ENCODE results near the gene EIF4G3. TPM values are rescaled to one million over a fixed set of nuclear protein-coding genes. Genes with fewer than 3 reads are reported as not detected.

Gene EIF4G3
- total and polyA plus RNA-seq, 3 experiments from 2014 or later: 13.0 to 51.3 (median 46.8) TPM

DNA sequence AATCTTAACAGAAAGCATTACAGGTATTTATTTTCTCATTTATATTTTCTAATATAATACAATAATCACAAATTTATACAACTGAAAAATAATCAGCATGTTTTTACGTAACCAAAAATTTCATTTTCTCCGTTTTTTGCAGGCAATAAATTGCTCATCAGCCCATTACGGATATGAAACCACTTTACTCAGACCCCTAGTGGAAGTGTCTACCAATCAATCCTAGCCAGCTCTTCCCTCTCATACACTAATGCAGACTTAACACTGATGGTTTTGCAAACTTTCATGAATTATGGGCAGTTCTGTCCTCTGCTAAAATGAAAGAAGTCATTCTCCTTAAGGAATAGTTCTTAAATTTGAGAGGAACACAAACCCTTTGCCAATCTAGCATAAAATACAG is 124.7 kb downstream of the EIF4G3 start:
- Histone ChIP-seq H3K4me1 (ENCODE audit: insufficient read depth, low read length) (no peaks in the 10 kb centered on the region), H3K9me3 (ENCODE audit: low read length) (no peaks in the 10 kb centered on the region), H3K27me3 (ENCODE audit: insufficient read depth, low read length, poor library complexity, severe bottlenecking) (no peaks in the 10 kb centered on the region), H3K36me3 (ENCODE audit: insufficient read depth, low read length) (no peaks in the 10 kb centered on the region), H3K27ac (ENCODE audit: low read depth, low read length) (no peak overlapping the region), H3K4me3 (ENCODE audit: low read length) (no peak overlapping the region)
- Mint-ChIP-seq H3K4me3 (no peak overlapping the region), H3K27ac (no peak overlapping the region), H3K9me3 (no peaks in the 10 kb centered on the region), H3K4me1 (no peaks in the 10 kb centered on the region), H3K27me3 (no peaks in the 10 kb centered on the region), H3K36me3 (peaks cover 7 to 14% (median 12%) of the 10 kb centered on the region in 3 donors)
- ChIA-PET POLR2A (no interaction called here), CTCF (no interaction called here)
- no peak for DNase-seq

DNA sequence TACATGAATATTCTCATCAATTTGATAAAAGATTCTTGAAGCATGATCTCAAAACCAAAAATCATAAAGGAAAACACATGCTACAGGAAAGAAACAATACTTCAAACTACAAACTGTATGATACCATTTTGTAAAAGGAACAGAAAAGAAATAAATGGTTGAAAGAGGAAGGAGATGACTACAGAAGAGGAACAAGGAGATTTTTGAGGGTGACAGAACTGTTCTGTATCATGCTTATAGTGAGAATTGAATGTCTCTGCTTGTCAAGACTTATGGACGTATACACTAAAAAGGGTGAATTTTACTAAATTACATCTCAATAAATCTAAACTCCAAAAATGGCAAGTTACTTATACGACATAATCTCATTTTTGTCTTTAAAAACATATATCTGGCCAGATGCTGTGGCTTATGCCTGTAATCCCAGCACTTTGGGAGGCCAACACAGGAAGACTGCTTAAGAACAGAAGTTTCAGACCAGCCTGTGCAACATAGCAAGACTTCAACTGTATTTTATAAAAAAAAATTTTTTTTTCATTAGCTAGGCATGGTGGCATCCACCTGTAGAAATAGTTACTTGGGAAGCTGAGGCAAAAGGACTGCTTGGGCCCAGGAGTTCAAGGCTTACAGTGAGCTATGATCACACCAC is 125.4 kb downstream of the EIF4G3 start:
- no peaks in the 10 kb centered on the region for H3K4me1 Mint-ChIP-seq
- POLR2A ChIA-PET: no interaction called here
- peak overlapping the region in 1 of 8 donors; percentile 54 for H3K27ac Mint-ChIP-seq
- no peaks in the 10 kb centered on the region for H3K9me3 Mint-ChIP-seq
- H3K36me3 ChIP-seq (ENCODE audit: insufficient read depth, low read length): no peaks in the 10 kb centered on the region
- no peaks in the 10 kb centered on the region for H3K27me3 ChIP-seq (ENCODE audit: insufficient read depth, low read length, poor library complexity, severe bottlenecking)
- H3K27ac ChIP-seq (ENCODE audit: low read depth, low read length): no peak overlapping the region
- peaks cover 7 to 14% (median 12%) of the 10 kb centered on the region in 3 donors for H3K36me3 Mint-ChIP-seq
- no peaks in the 10 kb centered on the region for H3K4me1 ChIP-seq (ENCODE audit: insufficient read depth, low read length)
- no peaks in the 10 kb centered on the region for H3K27me3 Mint-ChIP-seq
- no peak overlapping the region for H3K4me3 Mint-ChIP-seq
- H3K9me3 ChIP-seq (ENCODE audit: low read length): no peaks in the 10 kb centered on the region
- CTCF ChIA-PET: no interaction called here
- DNase-seq: no peak
- no peak overlapping the region for H3K4me3 ChIP-seq (ENCODE audit: low read length)

DNA sequence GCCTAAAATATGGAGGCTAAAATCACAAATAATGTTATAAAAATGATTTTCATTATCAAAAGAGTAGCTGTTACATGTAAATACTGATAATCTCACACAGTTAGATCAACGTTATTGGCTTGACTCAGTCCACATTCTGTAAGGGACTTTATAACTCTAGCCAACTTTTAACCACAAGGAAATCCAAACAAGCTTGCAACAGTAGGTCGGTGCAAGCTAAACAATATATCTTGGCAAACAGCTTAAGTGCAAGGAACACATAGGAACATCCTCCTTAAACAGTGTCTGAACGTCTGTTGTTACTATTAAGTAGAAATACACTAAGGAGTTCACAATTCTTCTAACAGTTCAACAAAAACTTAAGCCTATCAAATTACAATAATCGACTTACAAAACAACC is 126.7 kb downstream of the EIF4G3 start:
- ChIA-PET CTCF (no interaction called here), POLR2A (no interaction called here)
- Mint-ChIP-seq H3K27me3 (no peaks in the 10 kb centered on the region), H3K36me3 (peaks cover 7 to 14% (median 12%) of the 10 kb centered on the region in 3 donors), H3K9me3 (no peaks in the 10 kb centered on the region), H3K4me3 (no peak overlapping the region), H3K4me1 (no peaks in the 10 kb centered on the region), H3K27ac (peak overlapping the region in 1 of 8 donors; percentile 27)
- Histone ChIP-seq H3K27me3 (ENCODE audit: insufficient read depth, low read length, poor library complexity, severe bottlenecking) (no peaks in the 10 kb centered on the region), H3K27ac (ENCODE audit: low read depth, low read length) (no peak overlapping the region), H3K4me3 (ENCODE audit: low read length) (no peak overlapping the region), H3K4me1 (ENCODE audit: insufficient read depth, low read length) (no peaks in the 10 kb centered on the region), H3K9me3 (ENCODE audit: low read length) (no peaks in the 10 kb centered on the region), H3K36me3 (ENCODE audit: insufficient read depth, low read length) (no peaks in the 10 kb centered on the region)
- DNase-seq: no peak

DNA sequence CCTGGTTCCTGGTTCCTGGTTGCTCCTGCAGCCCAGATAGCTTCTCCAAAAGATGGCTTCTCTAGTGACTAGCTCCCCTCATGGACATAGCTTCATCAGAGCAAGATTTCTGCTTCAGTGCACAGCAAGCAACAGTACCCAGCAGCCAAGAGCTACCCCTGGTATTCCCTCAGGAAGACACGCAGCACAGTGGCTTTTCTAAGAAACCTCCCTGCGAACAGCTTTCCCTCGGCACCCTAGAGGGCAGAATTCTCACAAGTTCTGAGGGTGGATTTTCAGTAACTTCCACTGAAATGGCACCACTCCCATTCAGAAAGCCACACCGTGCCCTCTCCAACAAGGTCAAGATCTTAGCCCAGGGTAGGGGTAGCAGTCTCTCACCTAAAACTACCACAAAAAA is 128.2 kb downstream of the EIF4G3 start:
- Histone ChIP-seq H3K27me3 (ENCODE audit: insufficient read depth, low read length, poor library complexity, severe bottlenecking) (no peaks in the 10 kb centered on the region), H3K27ac (ENCODE audit: low read depth, low read length) (no peak overlapping the region), H3K4me3 (ENCODE audit: low read length) (no peak overlapping the region), H3K9me3 (ENCODE audit: low read length) (no peaks in the 10 kb centered on the region), H3K4me1 (ENCODE audit: insufficient read depth, low read length) (no peaks in the 10 kb centered on the region), H3K36me3 (ENCODE audit: insufficient read depth, low read length) (no peaks in the 10 kb centered on the region)
- DNase-seq: no peak
- CTCF ChIA-PET: no interaction called here
- Mint-ChIP-seq H3K36me3 (peaks cover 7 to 14% (median 12%) of the 10 kb centered on the region in 3 donors), H3K27ac (no peak overlapping the region), H3K9me3 (no peaks in the 10 kb centered on the region), H3K4me1 (no peaks in the 10 kb centered on the region), H3K27me3 (no peaks in the 10 kb centered on the region), H3K4me3 (no peak overlapping the region)
- POLR2A ChIA-PET: no interaction called here

DNA sequence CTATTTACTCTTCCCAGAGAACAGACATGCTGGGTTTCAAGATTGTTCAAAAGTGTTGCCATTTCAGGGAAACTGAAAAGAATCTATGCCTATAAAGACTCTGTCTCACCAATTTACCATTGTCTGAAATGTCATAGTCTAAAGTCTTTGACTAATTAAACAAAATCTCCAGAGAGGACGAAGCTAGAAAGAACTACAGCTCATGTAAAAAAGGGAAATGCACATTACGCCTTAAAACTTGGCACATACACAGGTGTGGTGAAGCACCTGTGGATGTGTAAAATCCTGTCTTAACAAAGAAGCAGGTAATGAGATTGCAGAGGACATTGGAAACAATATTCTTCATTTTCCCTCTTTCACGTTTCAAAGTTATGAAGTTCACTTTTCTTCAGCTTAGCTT is 130.6 kb downstream of the EIF4G3 start:
- no peak overlapping the region for H3K27ac ChIP-seq (ENCODE audit: low read depth, low read length)
- no peak overlapping the region for H3K27ac Mint-ChIP-seq
- POLR2A ChIA-PET: no interaction called here

DNA sequence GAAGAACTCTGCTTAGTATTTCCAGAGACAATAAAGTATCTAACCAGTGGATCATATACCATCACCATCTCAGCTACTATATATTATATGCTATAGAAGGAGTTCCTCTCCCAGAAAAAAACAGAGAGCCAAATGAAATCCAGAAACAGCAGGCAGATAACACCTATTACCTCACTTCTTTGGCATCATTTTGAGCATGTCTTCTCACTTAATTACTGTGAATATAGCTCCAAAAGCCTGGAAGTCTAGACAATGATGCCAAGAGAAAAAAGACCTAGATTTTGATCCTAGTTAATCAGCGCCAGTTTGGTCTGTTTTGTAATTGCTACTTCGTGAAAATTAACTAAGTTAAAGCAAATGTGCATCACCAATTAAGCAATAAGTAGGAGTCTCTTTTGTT is 131.3 kb downstream of the EIF4G3 start:
- POLR2A ChIA-PET: interaction anchor here (0.6 kb wide), 1 partner anchor 113 kb away, joined by 3 read pairs; no protein-coding TSS in a partner anchor
- H3K27ac Mint-ChIP-seq: no peak overlapping the region

More for the DNA sequence above, 130.6 kb downstream of the EIF4G3 start:
- H3K4me1 ChIP-seq (ENCODE audit: insufficient read depth, low read length): no peaks in the 10 kb centered on the region
- DNase-seq: no peak
- Mint-ChIP-seq H3K4me3 (no peak overlapping the region), H3K9me3 (no peaks in the 10 kb centered on the region), H3K4me1 (no peaks in the 10 kb centered on the region), H3K36me3 (peaks cover 7 to 21% (median 12%) of the 10 kb centered on the region in 3 donors), H3K27me3 (no peaks in the 10 kb centered on the region)
- H3K36me3 ChIP-seq (ENCODE audit: insufficient read depth, low read length): no peaks in the 10 kb centered on the region
- H3K4me3 ChIP-seq (ENCODE audit: low read length): no peak overlapping the region
- H3K9me3 ChIP-seq (ENCODE audit: low read length): no peaks in the 10 kb centered on the region
- CTCF ChIA-PET: no interaction called here
- H3K27me3 ChIP-seq (ENCODE audit: insufficient read depth, low read length, poor library complexity, severe bottlenecking): no peaks in the 10 kb centered on the region

DNA sequence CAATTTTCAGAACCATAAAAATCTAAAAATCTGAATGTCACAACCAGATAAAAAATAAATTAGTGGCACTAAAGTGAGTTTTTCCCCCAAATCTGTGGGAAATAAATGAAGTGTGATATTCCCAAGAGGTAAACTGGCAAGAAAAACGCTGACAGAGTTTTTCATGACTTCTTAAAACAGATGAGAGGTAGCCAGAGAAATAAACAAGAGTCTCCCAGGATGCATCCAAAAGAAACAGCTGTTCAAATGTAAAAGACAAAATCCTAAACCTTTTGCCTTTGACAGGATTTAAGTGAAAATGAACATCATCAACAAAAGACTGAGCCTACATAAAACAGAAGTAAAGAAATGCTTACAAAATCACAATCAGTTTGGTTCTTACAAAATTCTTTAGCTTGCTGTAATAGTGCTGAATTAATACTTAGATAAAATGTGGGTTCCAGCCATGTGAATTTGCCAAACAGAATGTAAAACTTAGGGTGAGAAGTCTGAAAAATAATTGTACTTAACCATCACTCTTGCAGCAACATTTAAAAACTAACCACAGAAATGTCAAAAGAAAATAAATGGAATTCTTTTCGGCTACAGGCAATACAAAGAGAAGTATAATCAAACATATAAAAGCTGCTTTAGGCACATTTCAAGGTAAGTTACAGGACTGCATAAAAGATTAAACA is 133.6 kb downstream of the EIF4G3 start:
- Mint-ChIP-seq H3K36me3 (peaks cover 0 to 7% (median 3%) of the 10 kb centered on the region in 3 donors), H3K27me3 (no peaks in the 10 kb centered on the region), H3K9me3 (no peaks in the 10 kb centered on the region), H3K27ac (peak overlapping the region in 1 of 8 donors; percentile 69), H3K4me1 (peaks cover 0 to 5% (median 0%) of the 10 kb centered on the region in 3 donors), H3K4me3 (no peak overlapping the region)
- H3K4me1 ChIP-seq (ENCODE audit: insufficient read depth, low read length): no peaks in the 10 kb centered on the region
- CTCF ChIA-PET: no interaction called here
- no peaks in the 10 kb centered on the region for H3K27me3 ChIP-seq (ENCODE audit: insufficient read depth, low read length, poor library complexity, severe bottlenecking)
- POLR2A ChIA-PET: interaction anchor here (0.6 kb wide), 1 partner anchor 139 kb away, joined by 4 read pairs; no protein-coding TSS in a partner anchor
- no peak overlapping the region for H3K4me3 ChIP-seq (ENCODE audit: low read length)
- no peaks in the 10 kb centered on the region for H3K36me3 ChIP-seq (ENCODE audit: insufficient read depth, low read length)
- no peak overlapping the region for H3K27ac ChIP-seq (ENCODE audit: low read depth, low read length)
- DNase-seq: no peak
- no peaks in the 10 kb centered on the region for H3K9me3 ChIP-seq (ENCODE audit: low read length)

More for the DNA sequence above, 131.3 kb downstream of the EIF4G3 start:
- CTCF ChIA-PET: no interaction called here
- H3K36me3 Mint-ChIP-seq: peaks cover 5 to 18% (median 12%) of the 10 kb centered on the region in 3 donors
- Histone ChIP-seq H3K27me3 (ENCODE audit: insufficient read depth, low read length, poor library complexity, severe bottlenecking) (no peaks in the 10 kb centered on the region), H3K27ac (ENCODE audit: low read depth, low read length) (no peak overlapping the region), H3K36me3 (ENCODE audit: insufficient read depth, low read length) (no peaks in the 10 kb centered on the region), H3K9me3 (ENCODE audit: low read length) (no peaks in the 10 kb centered on the region), H3K4me1 (ENCODE audit: insufficient read depth, low read length) (no peaks in the 10 kb centered on the region), H3K4me3 (ENCODE audit: low read length) (no peak overlapping the region)
- no peaks in the 10 kb centered on the region for H3K9me3 Mint-ChIP-seq
- no peaks in the 10 kb centered on the region for H3K4me1 Mint-ChIP-seq
- no peaks in the 10 kb centered on the region for H3K27me3 Mint-ChIP-seq
- H3K4me3 Mint-ChIP-seq: no peak overlapping the region
- no peak for DNase-seq

DNA sequence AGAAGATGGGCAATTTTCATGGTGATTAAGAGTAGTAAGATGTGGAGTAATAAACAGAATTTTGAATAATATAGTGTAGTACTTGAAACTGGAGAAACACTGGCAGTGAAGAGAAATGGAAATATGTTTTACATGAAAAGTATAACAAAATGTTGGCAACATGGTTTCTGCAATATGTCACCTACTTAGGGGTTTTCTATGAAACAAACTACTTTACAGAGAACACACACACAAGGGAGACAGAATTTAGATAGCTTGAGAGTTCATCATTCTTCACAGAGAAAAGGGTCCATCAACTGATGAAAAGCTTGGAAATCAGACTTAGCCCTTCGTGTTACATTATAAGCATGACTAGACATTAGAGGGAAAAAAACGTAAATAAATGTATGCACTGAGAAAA is 135.2 kb downstream of the EIF4G3 start:
- ChIA-PET CTCF (no interaction called here), POLR2A (no interaction called here)
- no peak overlapping the region for H3K27ac ChIP-seq (ENCODE audit: low read depth, low read length)

More for the DNA sequence above, 135.2 kb downstream of the EIF4G3 start:
- Histone ChIP-seq H3K36me3 (ENCODE audit: insufficient read depth, low read length) (no peaks in the 10 kb centered on the region), H3K27me3 (ENCODE audit: insufficient read depth, low read length, poor library complexity, severe bottlenecking) (no peaks in the 10 kb centered on the region), H3K9me3 (ENCODE audit: low read length) (no peaks in the 10 kb centered on the region), H3K4me1 (ENCODE audit: insufficient read depth, low read length) (no peaks in the 10 kb centered on the region), H3K4me3 (ENCODE audit: low read length) (no peak overlapping the region)
- H3K9me3 Mint-ChIP-seq: no peaks in the 10 kb centered on the region
- no peak overlapping the region for H3K27ac Mint-ChIP-seq
- H3K4me1 Mint-ChIP-seq: peaks cover 0 to 6% (median 0%) of the 10 kb centered on the region in 3 donors
- H3K36me3 Mint-ChIP-seq: peaks cover 0 to 9% (median 2%) of the 10 kb centered on the region in 3 donors
- no peak overlapping the region for H3K4me3 Mint-ChIP-seq
- no peak for DNase-seq
- H3K27me3 Mint-ChIP-seq: no peaks in the 10 kb centered on the region
